HCT116 (cell line): ENCODE results near the gene GP1BA.

ENCODE experiments used
- CEBPB ChIP-seq: IDR thresholded peaks from 2 replicates; pipeline ENCODE4 v1.6.1; 2012; ENCODE audit warnings: low read depth
- CTCF ChIP-seq, 3 experiments: fragments of 200-600 bp in 1 of 3; sonication (generic) in 1 of 3; IDR thresholded peaks in 2 of 3; conservative IDR thresholded peaks in 1 of 3; 2 replicates each; pipeline ENCODE4 v1.5.1; 2012 to 2017; ENCODE audit warnings: low read depth in 2 of 3, low read length in 2 of 3, antibody characterized with exemption in 1 of 3, borderline replicate concordance in 1 of 3, control low read depth in 1 of 3, mild to moderate bottlenecking in 1 of 3, mixed read lengths in 1 of 3, mixed run types in 1 of 3, moderate library complexity in 1 of 3; ENCODE audit not compliant: insufficient read depth in 1 of 3
- EZH2phosphoT487 ChIP-seq: fragments of 200-600 bp; IDR thresholded peaks from 2 replicates; pipeline ENCODE4 v1.6.1; 2018; ENCODE audit warnings: antibody characterized with exemption, borderline replicate concordance
- FOSL1 ChIP-seq: IDR thresholded peaks from 2 replicates; pipeline ENCODE4 v1.6.1; 2012; ENCODE audit warnings: low read depth
- MAX ChIP-seq: IDR thresholded peaks from 2 replicates; pipeline ENCODE4 v1.6.1; 2012
- POLR2A ChIP-seq: IDR thresholded peaks from 2 replicates; pipeline ENCODE4 v1.7.0; 2011; ENCODE audit warnings: borderline replicate concordance; ENCODE audit not compliant: insufficient read depth, insufficient read length; ENCODE audit errors: extremely low read depth
- SIN3A ChIP-seq: IDR thresholded peaks from 2 replicates; pipeline ENCODE4 v1.6.1; 2012; ENCODE audit warnings: low read depth
- SP1 ChIP-seq: IDR thresholded peaks from 2 replicates; pipeline ENCODE4 v1.6.1; 2012; ENCODE audit warnings: low read depth
- ZFX ChIP-seq: fragments of 450-650 bp; IDR thresholded peaks from 2 replicates; pipeline ENCODE4 v1.6.1; 2017
- TF ChIP-seq, protein P1 (sequence below): IDR thresholded peaks from 2 replicates; pipeline ENCODE4 v1.6.1; 2012; ENCODE audit warnings: low read depth

DNA sequence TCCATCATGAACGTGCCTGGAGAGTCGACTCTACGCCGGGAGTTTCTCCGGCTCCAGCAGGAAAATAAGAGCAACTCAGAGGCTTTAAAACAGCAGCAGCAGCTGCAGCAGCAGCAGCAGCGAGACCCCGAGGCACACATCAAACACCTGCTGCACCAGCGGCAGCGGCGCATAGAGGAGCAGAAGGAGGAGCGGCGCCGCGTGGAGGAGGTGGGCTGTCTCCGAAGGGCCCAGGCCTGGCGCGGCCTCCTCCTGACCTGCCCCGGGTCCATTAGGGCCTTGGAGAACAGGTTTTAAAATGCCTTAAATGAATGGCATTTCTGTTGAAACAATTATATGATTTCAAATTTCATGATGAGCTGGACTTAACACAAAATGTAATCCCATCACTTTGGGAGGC is 44.5 kb upstream of the GP1BA start:
- TF ChIP-seq CTCF (IDR thresholded peaks at IDR 0.05 in 2 of 3, conservative IDR thresholded peaks at IDR 0.05 in 1 of 3; ENCODE audit: borderline replicate concordance in 1 of 3, insufficient read depth in 1 of 3, low read depth in 2 of 3, low read length in 2 of 3) (no peak), SIN3A (no peak), ZFX (no peak), CEBPB (no peak), POLR2A (no peak), FOSL1 (no peak), MAX (no peak), EZH2phosphoT487 (no peak), SP1 (no peak)
- TF ChIP-seq, protein P1, sequence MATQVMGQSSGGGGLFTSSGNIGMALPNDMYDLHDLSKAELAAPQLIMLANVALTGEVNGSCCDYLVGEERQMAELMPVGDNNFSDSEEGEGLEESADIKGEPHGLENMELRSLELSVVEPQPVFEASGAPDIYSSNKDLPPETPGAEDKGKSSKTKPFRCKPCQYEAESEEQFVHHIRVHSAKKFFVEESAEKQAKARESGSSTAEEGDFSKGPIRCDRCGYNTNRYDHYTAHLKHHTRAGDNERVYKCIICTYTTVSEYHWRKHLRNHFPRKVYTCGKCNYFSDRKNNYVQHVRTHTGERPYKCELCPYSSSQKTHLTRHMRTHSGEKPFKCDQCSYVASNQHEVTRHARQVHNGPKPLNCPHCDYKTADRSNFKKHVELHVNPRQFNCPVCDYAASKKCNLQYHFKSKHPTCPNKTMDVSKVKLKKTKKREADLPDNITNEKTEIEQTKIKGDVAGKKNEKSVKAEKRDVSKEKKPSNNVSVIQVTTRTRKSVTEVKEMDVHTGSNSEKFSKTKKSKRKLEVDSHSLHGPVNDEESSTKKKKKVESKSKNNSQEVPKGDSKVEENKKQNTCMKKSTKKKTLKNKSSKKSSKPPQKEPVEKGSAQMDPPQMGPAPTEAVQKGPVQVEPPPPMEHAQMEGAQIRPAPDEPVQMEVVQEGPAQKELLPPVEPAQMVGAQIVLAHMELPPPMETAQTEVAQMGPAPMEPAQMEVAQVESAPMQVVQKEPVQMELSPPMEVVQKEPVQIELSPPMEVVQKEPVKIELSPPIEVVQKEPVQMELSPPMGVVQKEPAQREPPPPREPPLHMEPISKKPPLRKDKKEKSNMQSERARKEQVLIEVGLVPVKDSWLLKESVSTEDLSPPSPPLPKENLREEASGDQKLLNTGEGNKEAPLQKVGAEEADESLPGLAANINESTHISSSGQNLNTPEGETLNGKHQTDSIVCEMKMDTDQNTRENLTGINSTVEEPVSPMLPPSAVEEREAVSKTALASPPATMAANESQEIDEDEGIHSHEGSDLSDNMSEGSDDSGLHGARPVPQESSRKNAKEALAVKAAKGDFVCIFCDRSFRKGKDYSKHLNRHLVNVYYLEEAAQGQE = no peak
